Thyroid gland (tissue), 4 donors: ENCODE results near the gene LYRM9.

Source experiments
- CTCF ChIP-seq, 6 experiments: fragments of 200-600 bp in 3 of 6; fragments of 450-650 bp in 3 of 6; sonication (generic) in 3 of 6; IDR thresholded peaks; one replicate each; pipeline ENCODE4 v1.5.1; 2016 to 2019; ENCODE audit warnings: antibody characterized with exemption in 6 of 6, mild to moderate bottlenecking in 2 of 6, inconsistent platforms in 1 of 6, moderate library complexity in 1 of 6
- POLR2A ChIP-seq, 2 donors: fragments of 450-650 bp; IDR thresholded peaks; one replicate each; pipeline ENCODE4 v1.6.1; 2017; ENCODE audit warnings: antibody characterized with exemption in 2 of 2, mild to moderate bottlenecking in 2 of 2, moderate library complexity in 1 of 2

GRCh38 chr17:27873746-27874145 is 19.4 kb downstream of the LYRM9 start:
- TF ChIP-seq CTCF (IDR thresholded peaks at IDR 0.05) (no peak), POLR2A (IDR thresholded peaks at IDR 0.05) (no peak)
